ENCODE results near the gene TOP2B.

- TF ChIP-seq POLR2AphosphoS5 (IDR thresholded peaks at IDR 0.05; ENCODE audit: low read depth, low read length) (no peak), CTCF (IDR thresholded peaks at IDR 0.05) (no peak), USF2 (IDR thresholded peaks at IDR 0.05; ENCODE audit: borderline replicate concordance, low read depth, low read length) (no peak), EZH2phosphoT487 (IDR thresholded peaks at IDR 0.05; ENCODE audit: borderline replicate concordance, low read depth) (no peak), EP300 (IDR thresholded peaks at IDR 0.05; ENCODE audit: borderline replicate concordance in 1 of 2, low read depth in 1 of 2, low read length in 1 of 2) (no peak)
Measured at GRCh38 chr3:25665315-25666280, 891 bp upstream of the TOP2B start.

Data from SK-N-SH (cell line).